Measurements from ENCODE around the gene OLFM4.

The OLFM4 gene

GRCh38 chr13:53100394-53101063, 71.9 kb downstream of the OLFM4 start:
- no peaks in the 10 kb centered on the region for H3K4me1 ChIP-seq (ENCODE audit: control insufficient read depth, insufficient read depth, low read length, poor library complexity, severe bottlenecking)
- H3K4me3 ChIP-seq (ENCODE audit: extremely low read depth, insufficient read depth, low read length, poor library complexity, severe bottlenecking) = no peak overlapping the region
- no CpG with 5 or more reads among the region's 1 CpG for WGBS, 2 experiments (ENCODE audit: insufficient coverage in 2 of 2)
- no peaks in the 10 kb centered on the region for H3K36me3 ChIP-seq (ENCODE audit: control insufficient read depth, insufficient read depth, low read length)
- peak overlapping the region; percentile 46 for H3K27ac ChIP-seq (ENCODE audit: low read depth, low read length, severe bottlenecking)
- H3K9me3 ChIP-seq (ENCODE audit: control insufficient read depth, low read length) = no peaks in the 10 kb centered on the region

Data from mesodermal cell (in vitro differentiated cells).